DMS114 treated with DMSO at 0.1 percent for 48 hours (cell line): ENCODE results near the gene PAQR6.

Source experiments
- DNase-seq: peaks from one replicate; lab custom pipeline; 2025; ENCODE audit not compliant: unreplicated experiment; lab: John Stamatoyannopoulos, UW

PAQR6 gene

GRCh38 chr1:156266051-156266450, 18.2 kb upstream of the PAQR6 start:
- no peak for DNase-seq

- no peak for DNase-seq
Observed at GRCh38 chr1:156263288-156263655, 15.4 kb upstream of the PAQR6 start.

DNA sequence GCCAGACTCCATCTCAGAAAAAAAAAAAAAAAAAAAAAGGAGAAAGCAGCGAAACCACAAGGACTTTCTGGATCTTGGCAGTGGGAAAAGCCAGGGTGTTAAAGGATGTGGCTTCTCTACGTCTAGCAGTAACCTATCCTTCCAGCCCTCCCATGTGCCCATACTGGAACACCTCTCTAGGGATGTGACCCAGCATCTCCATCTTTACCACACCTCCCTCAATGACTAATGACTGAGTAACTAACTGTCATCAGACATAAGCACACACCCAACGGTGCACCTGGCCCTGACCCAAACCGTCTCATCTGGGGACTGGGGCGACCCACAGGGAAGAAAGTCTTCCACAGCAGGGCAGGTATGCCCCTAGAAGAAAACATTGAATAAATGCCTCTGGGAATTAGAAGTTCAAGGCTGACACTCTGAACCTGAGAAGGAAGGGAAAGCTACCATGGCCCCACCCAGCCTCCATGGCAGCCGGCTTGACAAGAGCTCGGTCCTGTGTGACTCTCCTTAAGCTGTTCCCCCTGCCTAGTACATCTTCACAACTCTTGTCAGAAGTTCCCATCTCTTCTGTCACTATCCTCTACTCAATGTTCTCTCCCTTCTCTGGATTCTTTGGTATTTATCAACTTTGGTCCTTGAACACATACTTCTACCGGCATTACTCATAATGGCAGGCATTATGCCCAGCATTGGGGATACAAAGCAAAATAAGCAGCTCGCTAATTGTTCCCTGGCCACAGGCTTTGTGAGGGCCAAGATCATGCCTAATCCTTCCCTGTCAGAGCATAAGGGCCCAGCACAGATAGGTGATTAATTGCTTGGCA, 14.8 kb upstream of the PAQR6 start:
- DNase-seq = no peak

- DNase-seq = no peak
Observed at GRCh38 chr1:156260896-156261295, 13.0 kb upstream of the PAQR6 start.

GRCh38 chr1:156259805-156260204, 11.9 kb upstream of the PAQR6 start:
- DNase-seq = no peak

DNA sequence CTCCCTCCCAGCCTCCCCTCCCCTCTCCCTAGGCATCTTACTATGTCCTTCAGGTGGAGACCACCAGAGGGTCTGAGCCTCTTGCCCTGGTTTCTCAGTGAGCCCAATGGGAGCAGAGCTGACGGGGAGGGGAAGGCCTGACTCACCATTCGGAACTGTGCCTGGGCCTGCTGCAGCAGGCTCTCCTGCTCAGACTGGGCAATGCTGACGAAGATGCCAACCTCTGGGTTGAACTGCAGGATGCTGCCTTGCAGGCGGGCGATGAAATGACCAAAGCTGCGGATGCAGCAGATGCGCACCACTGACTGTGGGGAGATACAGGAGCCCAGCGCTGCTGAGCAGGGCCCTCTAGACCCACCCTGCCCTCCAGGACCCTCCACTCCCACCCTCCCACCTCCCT, 11.0 kb upstream of the PAQR6 start:
- no peak for DNase-seq

DNA sequence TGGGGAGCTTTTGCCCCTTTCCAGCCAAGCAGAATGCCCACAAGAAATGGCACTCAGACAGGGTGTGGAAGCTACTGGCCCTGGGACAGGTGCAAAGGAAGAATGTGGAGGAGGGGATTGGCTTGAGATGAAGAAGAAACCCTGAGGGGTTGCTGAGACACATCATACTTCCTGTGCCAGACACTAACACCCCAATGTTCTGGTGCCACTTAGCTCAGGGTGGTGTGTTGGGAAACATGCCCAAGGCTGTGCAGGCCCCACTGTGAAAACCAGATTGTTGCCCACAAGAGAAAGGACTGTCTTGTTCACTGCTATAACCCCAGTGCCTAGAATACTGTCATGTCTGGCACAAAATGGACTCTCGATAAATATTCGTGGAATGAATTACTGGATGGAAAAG, 9.9 kb upstream of the PAQR6 start:
- no peak for DNase-seq

- DNase-seq = no peak
Observed at GRCh38 chr1:156253634-156254033, 5.8 kb upstream of the PAQR6 start.

DNA sequence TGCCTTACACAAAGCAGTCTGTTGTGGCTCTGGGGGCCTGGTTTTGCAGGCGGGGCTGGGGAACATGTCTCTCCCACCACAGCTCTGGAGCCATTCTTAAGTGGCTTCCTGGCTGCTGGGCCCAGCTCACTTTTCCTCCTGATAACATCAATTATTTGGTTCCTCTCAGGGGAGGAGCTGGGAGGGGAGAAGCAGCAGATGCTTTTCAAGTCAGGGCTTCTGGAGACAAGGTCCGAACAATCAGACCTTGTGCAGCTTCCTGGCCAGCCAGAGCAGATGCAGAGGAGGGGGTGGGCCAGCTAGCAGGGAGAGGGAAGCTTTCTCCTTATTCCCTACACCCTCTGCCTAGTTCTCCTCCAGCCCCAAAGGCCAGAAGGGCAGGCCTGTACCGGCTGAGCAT, 3.7 kb upstream of the PAQR6 start:
- DNase-seq = no peak

DNA sequence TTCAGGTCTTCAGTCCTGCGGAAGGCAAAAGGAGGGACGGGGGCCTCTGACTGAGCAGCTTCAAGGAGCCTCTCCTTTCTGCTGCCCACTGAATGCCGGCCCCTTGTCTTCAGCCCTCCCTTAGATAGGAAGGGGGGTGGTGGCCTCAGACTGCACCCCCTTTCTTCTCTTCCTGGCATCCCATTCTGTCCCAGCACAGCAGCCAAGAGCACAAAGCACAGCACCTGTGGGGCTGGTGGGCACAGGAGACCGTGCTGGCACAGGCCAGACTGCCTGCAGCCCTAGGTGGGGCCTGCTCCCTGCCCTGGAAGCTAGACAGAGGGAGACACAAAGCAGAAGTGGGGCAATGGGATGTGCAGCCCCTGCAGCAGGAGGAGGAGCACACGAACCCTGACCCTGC, 1.7 kb upstream of the PAQR6 start:
- no peak for DNase-seq

DNA sequence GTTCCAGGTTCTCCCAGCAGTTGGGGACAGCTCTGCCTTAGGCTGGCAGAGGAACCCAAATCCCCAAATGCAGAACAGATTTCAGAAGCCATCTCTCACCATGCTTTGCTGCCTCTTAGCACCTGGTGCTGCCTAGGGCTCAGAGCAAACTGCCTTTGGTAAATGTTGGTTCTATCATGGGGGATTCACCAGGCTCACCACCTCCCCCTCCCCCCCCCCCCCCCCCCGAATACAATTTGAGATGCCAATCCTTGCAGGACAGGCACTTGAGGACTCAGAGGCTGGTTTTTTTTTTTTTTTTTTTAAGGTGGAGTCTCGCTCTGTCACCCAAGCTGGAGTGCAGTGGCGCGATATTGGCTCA, 447 bp upstream of the PAQR6 start:
- DNase-seq = no peak

GRCh38 chr1:156246781-156247459, 936 bp downstream of the PAQR6 start:
- DNase-seq = no peak

GRCh38 chr1:156246241-156246780, 1.5 kb downstream of the PAQR6 start:
- no peak for DNase-seq

- DNase-seq = no peak
Observed at GRCh38 chr1:156245451-156246232, 2.2 kb downstream of the PAQR6 start.

DNA sequence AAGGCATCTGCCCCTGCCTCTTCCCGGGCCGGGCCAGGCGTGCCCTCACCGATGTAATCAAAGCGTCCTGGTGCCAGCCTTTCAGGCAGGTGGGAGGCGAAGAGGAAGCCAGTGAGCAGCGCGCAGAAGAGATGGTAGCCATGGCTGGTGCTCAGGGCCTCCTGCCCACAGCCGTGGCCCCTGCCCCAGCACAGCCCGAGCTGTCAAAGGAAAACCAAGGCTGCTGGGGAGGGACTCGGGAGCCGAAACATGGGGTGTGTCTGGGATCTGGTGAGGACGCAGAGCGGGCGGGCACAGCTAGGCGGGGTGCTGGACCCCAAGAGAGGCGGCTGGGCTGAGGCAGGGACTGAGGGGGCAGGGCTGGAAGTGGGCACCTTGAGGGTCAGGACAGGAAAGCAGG, 3.1 kb downstream of the PAQR6 start:
- no peak for DNase-seq

GRCh38 chr1:156244126-156244525, 3.7 kb downstream of the PAQR6 start:
- DNase-seq = no peak

- no peak for DNase-seq
Observed at GRCh38 chr1:156242738-156243137, 5.1 kb downstream of the PAQR6 start.

DNA sequence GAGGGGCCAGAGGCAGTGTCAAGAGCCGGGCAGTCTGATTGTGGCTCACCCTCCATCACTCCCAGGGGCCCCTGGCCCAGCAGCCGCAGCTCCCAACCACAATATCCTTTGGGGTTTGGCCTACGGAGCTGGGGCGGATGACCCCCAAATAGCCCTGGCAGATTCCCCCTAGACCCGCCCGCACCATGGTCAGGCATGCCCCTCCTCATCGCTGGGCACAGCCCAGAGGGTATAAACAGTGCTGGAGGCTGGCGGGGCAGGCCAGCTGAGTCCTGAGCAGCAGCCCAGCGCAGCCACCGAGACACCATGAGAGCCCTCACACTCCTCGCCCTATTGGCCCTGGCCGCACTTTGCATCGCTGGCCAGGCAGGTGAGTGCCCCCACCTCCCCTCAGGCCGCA, 5.9 kb downstream of the PAQR6 start, which contains the start of gene BGLAP:
TSS of gene BGLAP (plus strand) at position 259 of the 400 bp plus-strand sequence. CDS start at position 307, 48 bp downstream.
- no peak for DNase-seq

- no peak for DNase-seq
Observed at GRCh38 chr1:156241311-156241811, 6.5 kb downstream of the PAQR6 start.

- no peak for DNase-seq
Observed at GRCh38 chr1:156238248-156238647, 9.6 kb downstream of the PAQR6 start.

- no peak for DNase-seq
Observed at GRCh38 chr1:156236164-156236563, 11.7 kb downstream of the PAQR6 start.
